SK-N-SH (cell line): ENCODE measurements around the gene CLCC1.

Experiments used
- EP300 ChIP-seq, 2 experiments: IDR thresholded peaks; 2 replicates each; pipeline versions ENCODE4 v1.4.0 to v1.6.1; 2012; ENCODE audit warnings: borderline replicate concordance in 1 of 2, low read depth in 1 of 2, low read length in 1 of 2
- EZH2phosphoT487 ChIP-seq: fragments of 200-600 bp; sonication (generic); IDR thresholded peaks from 2 replicates; pipeline ENCODE4 v1.6.1; 2017; ENCODE audit warnings: low read depth, mixed run types, mild to moderate bottlenecking, antibody characterized with exemption, moderate library complexity, borderline replicate concordance
- FOXJ3 ChIP-seq: sonication (generic); formaldehyde crosslinking; IDR thresholded peaks from 2 replicates; pipeline ENCODE4 v1.5.1; 2020; ENCODE audit warnings: mild to moderate bottlenecking, missing genetic modification reagents
- IRF3 ChIP-seq: fragments of 150-350 bp; IDR thresholded peaks from 2 replicates; pipeline ENCODE4 v1.6.1; 2016; ENCODE audit warnings: mild to moderate bottlenecking, low read depth, low read length
- JUND ChIP-seq: IDR thresholded peaks from 2 replicates; pipeline ENCODE4 v1.4.0; 2012
- NFIC ChIP-seq: IDR thresholded peaks from 2 replicates; pipeline ENCODE4 v1.4.0; 2012; ENCODE audit warnings: borderline replicate concordance
- POLR2AphosphoS5 ChIP-seq: IDR thresholded peaks from 2 replicates; pipeline ENCODE4 v1.6.1; 2012; ENCODE audit warnings: low read depth, low read length
- RAD21 ChIP-seq: IDR thresholded peaks from 2 replicates; pipeline ENCODE4 v1.6.1; 2012; ENCODE audit warnings: mild to moderate bottlenecking, low read length
- SMC3 ChIP-seq: IDR thresholded peaks from 2 replicates; pipeline ENCODE4 v1.6.1; 2012; ENCODE audit warnings: low read depth, low read length, improper control_type of control experiment
- TAF1 ChIP-seq: IDR thresholded peaks from 2 replicates; pipeline ENCODE4 v1.6.1; 2012; ENCODE audit warnings: low read depth, mild to moderate bottlenecking, low read length, moderate library complexity, borderline replicate concordance
- YY1 ChIP-seq: IDR thresholded peaks from 2 replicates; pipeline ENCODE4 v1.4.0; 2012; ENCODE audit warnings: low read depth, mild to moderate bottlenecking
- TF ChIP-seq, protein P1 (sequence below): fragments of 200-600 bp; sonication (generic); IDR thresholded peaks from 2 replicates; pipeline ENCODE4 v1.6.1; 2017; ENCODE audit warnings: antibody characterized with exemption, mild to moderate bottlenecking, moderate library complexity
- TF ChIP-seq, protein P2 (sequence below): fragments of 150-350 bp; IDR thresholded peaks from 2 replicates; pipeline ENCODE4 v1.6.1; 2017; ENCODE audit warnings: antibody characterized with exemption, low read length, low read depth, borderline replicate concordance

DNA sequence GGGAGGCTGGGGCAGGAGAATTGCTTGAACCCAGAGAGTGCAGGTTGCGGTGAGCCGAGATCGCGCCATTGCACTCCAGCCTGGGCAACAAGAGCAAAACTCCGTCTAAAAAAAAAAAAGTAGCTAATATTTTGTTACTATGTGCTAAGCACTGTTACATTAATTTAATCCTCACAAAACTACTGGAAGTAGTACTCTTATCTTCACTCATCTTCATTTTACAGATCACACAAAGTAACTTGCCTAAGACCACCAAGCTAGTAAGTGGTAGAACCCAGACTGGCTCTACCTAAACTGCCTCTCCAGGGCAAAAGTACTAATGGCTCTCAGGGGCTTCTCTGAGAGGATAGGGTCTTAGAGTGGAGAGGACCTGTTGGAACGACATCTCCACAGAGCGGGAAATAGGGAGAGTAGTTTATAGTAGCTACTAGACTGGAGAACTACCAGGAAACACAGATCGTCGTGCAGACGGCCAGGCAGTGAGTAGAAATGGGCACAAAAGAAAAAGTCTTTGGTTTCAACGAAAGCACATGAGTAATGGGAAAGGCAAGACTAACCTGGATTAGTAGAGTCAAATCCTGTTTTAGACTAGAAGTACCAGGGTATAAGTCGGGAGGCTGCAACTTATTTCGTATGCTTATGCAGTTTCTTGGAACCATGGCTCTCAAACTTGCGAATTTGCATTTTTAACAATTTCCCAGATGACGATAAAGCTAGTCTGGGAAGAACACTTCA lies 1.4 kb downstream of the CLCC1 start:
- TF ChIP-seq SMC3 (no peak), POLR2AphosphoS5 (no peak), IRF3 (no peak), EZH2phosphoT487 (no peak), NFIC (no peak), TAF1 (no peak), EP300 (IDR thresholded peaks at IDR 0.05; ENCODE audit: borderline replicate concordance in 1 of 2, low read depth in 1 of 2, low read length in 1 of 2) (no peak), FOXJ3 (no peak), RAD21 (no peak), YY1 (no peak), JUND (no peak)
- TF ChIP-seq, protein P1, sequence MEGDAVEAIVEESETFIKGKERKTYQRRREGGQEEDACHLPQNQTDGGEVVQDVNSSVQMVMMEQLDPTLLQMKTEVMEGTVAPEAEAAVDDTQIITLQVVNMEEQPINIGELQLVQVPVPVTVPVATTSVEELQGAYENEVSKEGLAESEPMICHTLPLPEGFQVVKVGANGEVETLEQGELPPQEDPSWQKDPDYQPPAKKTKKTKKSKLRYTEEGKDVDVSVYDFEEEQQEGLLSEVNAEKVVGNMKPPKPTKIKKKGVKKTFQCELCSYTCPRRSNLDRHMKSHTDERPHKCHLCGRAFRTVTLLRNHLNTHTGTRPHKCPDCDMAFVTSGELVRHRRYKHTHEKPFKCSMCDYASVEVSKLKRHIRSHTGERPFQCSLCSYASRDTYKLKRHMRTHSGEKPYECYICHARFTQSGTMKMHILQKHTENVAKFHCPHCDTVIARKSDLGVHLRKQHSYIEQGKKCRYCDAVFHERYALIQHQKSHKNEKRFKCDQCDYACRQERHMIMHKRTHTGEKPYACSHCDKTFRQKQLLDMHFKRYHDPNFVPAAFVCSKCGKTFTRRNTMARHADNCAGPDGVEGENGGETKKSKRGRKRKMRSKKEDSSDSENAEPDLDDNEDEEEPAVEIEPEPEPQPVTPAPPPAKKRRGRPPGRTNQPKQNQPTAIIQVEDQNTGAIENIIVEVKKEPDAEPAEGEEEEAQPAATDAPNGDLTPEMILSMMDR = no peak
- TF ChIP-seq, protein P2, sequence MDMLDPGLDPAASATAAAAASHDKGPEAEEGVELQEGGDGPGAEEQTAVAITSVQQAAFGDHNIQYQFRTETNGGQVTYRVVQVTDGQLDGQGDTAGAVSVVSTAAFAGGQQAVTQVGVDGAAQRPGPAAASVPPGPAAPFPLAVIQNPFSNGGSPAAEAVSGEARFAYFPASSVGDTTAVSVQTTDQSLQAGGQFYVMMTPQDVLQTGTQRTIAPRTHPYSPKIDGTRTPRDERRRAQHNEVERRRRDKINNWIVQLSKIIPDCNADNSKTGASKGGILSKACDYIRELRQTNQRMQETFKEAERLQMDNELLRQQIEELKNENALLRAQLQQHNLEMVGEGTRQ = no peak
